HG03439 (cell line): ENCODE data around the gene PTK7.

Source experiments
- ATAC-seq: cut with Tn5 transposase; IDR thresholded peaks from one replicate; pipeline ENCODE4 v1.9.1; 2021; ENCODE audit warnings: mild to moderate bottlenecking, moderate library complexity; ENCODE audit not compliant: unreplicated experiment

Gene PTK7

DNA sequence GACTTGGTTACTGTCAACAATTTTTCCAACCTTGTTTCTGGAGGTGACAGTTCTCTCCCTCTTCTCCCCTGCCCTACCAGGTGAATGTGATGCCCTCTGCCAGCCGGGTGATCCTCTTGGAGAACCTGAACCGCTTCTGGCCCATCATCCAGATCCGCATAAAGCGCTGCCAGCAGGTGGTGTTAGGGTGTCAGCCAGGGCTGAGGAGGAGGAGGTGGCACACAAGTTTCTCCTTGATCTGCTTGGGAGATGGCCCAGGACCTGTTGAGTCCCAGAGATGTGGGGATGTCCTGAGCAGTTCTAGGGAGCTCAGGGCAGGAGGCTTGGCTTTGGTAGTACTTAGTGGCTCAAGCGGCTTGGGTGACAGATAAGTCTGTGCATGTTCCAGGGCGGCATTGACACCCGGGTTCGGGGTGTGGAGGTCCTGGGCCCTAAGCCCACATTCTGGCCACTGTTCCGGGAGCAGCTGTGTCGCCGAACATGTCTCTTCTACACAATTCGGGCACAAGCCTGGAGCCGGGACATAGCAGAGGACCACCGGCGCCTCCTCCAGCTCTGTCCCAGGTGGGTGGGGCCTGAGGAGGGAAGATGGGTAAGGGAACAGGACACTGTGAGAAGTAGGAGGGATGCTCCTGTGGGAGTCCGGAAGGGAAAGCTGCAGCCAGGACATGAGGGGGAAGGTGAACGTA lies 127.1 kb downstream of the PTK7 start:
- ATAC-seq: no peak

DNA sequence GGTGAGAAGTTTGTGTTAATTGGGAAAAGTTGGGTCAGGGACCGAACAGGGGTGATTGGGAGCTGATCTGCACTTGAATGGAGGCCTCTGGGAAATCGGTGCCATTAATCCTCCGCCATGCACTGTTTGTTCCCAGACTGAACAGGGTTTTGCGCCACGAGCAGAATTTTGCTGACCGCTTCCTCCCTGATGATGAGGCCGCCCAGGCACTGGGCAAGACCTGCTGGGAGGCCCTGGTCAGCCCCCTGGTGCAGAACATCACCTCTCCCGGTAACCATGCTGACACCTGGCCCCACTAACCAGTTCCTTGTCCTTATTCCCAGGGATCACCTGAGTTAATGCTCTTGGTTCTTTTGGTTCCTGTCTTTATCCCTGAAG lies 127.6 kb downstream of the PTK7 start:
- no peak for ATAC-seq

GRCh38 chr6:43204271-43205105 lies 128.4 kb downstream of the PTK7 start:
- no peak for ATAC-seq

DNA sequence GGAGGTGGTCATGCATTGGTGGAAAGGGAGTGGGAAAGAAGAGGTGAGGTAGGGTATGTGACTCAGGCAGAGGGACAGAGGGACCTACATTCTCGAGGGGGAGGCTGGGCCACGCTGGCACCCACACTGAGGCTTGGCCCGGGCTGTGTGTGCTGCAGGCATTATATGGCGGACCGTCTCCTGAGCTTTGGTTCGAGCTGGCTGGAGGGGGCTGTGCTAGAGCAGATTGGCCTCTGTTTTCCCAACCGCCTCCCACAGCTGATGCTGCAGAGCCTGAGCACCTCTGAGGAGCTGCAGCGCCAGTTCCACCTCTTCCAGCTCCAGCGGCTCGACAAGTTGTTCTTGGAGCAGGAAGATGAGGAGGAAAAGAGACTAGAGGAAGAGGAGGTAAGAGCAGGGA lies 129.7 kb downstream of the PTK7 start:
- ATAC-seq: no peak

GRCh38 chr6:43207286-43207685 lies 131.2 kb downstream of the PTK7 start:
- ATAC-seq: no peak
